NT2/D1 (cell line): Measurements from ENCODE around the gene SHROOM2.

Experiments
- SUZ12 ChIP-seq: IDR thresholded peaks from 2 replicates; pipeline ENCODE4 v1.6.1; 2011; ENCODE audit not compliant: insufficient read length, insufficient read depth; ENCODE audit errors: extremely low read depth
- YY1 ChIP-seq: IDR thresholded peaks from 2 replicates; pipeline ENCODE4 v1.6.1; 2011; ENCODE audit not compliant: insufficient read length, insufficient read depth
- ZNF274 ChIP-seq: IDR thresholded peaks from 2 replicates; pipeline ENCODE4 v1.6.1; 2011; ENCODE audit warnings: mild to moderate bottlenecking, low read depth, low read length

GRCh38 chrX:9785254-9785943, 830 bp upstream of the SHROOM2 start:
- TF ChIP-seq SUZ12 (no peak), YY1 (no peak), ZNF274 (no peak)
